Hepatic stellate cell (primary cell): ENCODE measurements around the gene GABRB2.
"Not testable (repeated sequence)": the region's sequence is repeated elsewhere in the genome, so short reads cannot be mapped to it uniquely, and the experiment has no call there.

Experiments used
- DNase-seq: peaks from one replicate; pipeline ENCODE4 v3.0.0; 2011; ENCODE audit warnings: low spot score

Gene GABRB2

GRCh38 chr5:161299053-161299452, 247.5 kb downstream of the GABRB2 start:
- DNase-seq, result no peak

GRCh38 chr5:161297388-161297787, 249.1 kb downstream of the GABRB2 start:
- not testable (repeated sequence) for DNase-seq

DNA sequence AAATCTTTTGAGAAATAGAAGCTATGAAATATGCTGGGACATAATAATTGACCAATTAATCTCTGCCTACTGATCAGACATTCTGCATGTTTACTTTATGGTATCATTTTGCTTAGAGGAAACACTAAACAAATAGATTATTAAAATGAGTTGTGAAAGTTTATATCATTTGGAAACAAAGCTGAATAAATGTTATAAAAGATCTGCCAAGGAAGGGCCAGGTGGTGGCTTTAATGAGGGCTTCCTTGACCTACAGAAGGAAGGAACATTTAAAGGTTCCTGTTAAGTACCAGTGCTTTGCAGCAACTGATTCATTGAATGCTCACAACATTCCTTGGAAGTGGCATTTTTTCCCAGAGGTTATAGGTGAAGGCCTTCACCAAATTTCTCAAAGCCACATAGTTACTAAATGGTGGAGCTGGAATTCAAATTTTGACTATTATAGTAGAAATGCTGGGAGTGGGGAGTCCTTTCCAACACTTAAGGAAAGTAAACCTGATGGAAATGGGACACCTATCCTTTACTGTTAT, 250.7 kb downstream of the GABRB2 start:
- no peak for DNase-seq

DNA sequence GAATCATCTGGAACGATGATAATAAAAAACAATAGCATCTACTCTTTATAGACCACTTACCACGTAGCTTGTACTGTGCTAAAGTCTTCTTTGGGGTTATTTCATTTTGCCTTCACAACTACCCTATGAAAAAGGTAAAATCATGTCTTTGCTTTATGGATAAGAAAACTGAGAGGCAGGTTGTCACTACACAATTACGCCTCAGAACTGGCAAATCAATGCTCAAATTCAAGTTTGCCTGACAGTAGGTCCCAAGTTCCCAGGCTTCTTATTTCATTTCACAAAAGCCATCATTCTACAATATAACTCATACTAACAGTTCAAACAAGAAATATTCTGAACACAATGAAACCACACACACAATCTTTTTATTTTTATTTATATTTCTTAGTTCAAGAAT, 258.5 kb downstream of the GABRB2 start:
- DNase-seq, result no peak

DNA sequence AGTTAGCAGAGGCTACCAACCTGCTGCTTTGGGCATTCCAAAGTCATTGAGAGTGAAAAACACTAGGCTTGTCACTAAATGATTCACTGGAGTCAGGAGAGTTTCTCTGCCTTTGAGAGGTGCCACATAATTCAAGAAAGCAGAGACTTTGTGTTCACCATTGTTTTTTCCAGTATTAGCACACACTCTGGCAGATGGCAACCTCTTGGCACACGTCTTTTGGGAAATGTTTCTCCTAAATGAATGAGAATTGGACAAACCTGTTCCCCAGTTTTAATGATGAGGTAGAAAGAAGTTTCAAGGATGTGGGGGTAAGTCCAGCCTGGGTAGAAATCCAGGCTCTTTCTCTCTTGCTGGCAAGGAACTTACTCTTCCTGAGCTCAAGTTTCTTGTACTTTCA, 259.1 kb downstream of the GABRB2 start:
- no peak for DNase-seq

DNA sequence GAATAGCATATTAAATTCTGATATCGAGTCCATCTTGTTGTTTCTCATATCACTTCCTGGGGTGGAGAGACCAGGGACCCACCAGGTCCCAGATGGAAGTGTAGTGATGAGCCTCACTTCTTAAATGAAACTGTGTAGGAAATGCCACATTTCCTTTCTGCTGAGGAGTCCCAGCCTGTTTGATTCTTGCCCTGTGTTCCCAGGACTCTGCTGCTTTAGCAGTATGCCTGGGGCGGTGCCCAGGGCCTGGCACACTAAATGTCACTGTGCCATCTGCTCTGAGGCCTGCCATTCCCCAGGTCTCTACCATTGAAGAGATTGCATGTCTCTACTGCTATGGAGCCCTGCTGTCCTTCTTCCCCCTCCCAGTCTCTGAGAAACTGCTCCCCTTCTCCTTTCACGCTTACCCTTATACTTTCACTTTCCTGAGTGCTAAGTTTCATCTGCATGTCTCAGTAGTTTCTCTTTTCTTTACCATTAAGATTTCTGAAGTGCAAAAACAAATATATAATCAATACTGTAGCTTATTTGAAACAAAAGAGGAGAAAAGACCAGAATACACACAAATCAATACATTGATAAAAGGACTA, 260.4 kb downstream of the GABRB2 start:
- DNase-seq, result no peak

DNA sequence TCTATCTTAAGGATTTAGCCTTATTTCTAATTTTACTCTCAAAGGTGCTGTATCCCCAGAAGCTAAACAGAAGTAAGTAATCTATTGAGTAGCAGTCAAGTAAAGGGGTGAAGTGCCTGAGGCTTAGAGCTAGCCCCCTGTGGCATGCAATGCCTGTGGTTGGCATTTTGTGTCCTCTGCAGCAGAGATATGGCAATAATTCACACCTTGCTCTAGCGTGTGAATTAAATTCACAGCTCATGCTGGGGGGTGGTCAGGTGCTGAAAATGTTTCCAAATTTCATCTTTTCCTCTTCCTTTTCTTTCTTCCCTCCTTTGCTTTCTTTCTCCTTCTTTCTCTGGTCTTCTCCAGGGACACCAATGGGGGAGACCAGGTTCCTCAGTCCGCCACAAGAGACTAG, 262.1 kb downstream of the GABRB2 start:
- DNase-seq, result no peak

DNA sequence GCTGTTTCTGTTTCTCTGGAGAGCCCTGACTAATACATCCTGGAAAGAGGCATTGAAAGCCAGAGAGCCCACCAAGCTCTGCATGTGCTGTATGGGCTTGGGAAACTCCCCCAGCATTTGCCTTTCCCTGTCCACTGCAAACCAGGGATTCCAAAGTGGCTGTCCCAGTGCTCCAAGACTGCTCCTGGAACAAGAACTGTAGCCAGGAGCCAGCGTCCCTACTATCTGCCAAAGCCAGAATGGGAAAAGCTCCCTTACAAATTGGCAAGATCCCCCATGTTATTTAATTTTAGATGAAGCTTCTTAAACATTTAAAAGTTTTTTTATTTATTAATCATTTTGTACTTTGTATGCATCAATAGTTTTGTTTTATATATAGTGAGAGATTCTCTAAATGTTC, 263.2 kb downstream of the GABRB2 start:
- no peak for DNase-seq

- DNase-seq, result no peak
Observed at GRCh38 chr5:161278739-161279660, 267.5 kb downstream of the GABRB2 start.

- no peak for DNase-seq
Observed at GRCh38 chr5:161277011-161277410, 269.5 kb downstream of the GABRB2 start.

DNA sequence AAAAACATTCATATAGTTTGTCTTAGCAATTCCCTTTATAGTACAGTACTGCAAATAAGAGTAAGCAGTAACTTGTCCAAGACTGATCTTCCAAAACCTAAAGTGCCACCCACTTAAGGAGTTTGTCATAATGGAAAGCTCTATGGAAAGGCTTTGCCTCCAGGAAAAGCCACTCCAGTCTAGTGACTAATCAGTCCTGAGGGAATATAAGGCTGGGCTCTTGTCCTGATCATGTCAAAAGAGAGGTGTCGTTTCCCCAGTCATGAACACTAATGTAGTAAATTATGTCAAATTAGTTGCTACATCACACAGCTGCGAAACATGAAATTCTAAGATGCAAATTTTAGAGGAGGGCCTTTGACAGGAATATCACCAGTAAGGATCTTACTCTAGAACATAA, 271.6 kb downstream of the GABRB2 start:
- no peak for DNase-seq

GRCh38 chr5:161273410-161273809, 273.1 kb downstream of the GABRB2 start:
- DNase-seq, result no peak

DNA sequence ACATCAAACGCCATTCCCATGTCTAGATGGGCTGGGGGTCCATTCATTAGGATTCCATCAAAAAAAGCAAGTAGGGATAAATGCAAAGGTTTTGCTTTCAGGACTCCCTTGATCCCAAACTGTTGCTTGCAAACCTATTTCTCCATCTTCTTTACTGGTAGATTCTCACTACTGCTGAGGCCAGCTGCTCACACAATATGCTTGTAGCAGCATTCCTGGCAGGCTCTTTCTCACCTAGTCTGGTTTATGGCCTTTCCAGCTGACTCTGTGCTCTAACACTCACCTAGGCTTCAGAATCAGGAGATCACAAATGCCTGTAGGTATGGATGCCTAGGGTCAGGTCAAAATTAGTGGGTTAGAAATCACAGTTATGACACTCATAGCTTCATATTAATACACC, 274.7 kb downstream of the GABRB2 start:
- DNase-seq, result no peak

DNA sequence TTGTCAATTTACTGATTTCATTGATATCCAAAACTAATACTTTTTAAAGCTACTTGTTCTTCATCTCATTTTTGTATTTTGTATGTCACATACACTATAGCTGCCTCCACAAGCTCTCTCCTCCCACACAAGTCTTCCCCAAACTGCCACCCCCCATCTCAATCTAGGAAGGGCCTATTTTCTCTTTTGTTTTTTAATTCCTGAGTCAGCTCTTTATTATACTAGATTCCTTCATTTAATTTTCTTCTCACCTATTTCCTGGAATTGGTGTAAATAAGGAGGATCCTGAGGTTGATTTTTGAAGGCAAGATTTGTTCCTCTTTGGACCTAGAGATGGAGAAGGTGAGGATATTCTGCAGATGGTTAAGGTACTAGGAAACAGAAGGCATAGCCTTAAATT, 277.4 kb downstream of the GABRB2 start:
- no peak for DNase-seq

- no peak for DNase-seq
Observed at GRCh38 chr5:161266954-161267353, 279.6 kb downstream of the GABRB2 start.

DNA sequence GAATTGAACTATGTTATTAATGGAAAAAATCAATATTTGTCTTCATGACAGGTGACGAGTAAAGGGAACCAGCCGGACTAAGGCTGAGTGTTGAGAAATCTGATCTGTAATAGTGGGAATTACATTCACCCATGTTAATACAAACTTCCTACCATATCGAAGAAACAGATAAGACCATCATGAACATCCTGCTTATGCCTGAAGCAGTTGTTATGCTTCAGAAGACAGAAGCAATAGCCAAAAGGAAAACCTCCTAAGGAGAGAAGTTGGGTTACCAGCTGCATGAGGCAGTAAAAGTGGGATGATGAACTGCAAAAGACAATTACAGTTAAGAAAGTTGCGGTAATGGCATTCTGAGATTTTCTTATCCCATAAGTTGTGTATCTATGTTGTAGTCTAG, 281.5 kb downstream of the GABRB2 start:
- no peak for DNase-seq

- no peak for DNase-seq
Observed at GRCh38 chr5:161263191-161263590, 283.3 kb downstream of the GABRB2 start.

DNA sequence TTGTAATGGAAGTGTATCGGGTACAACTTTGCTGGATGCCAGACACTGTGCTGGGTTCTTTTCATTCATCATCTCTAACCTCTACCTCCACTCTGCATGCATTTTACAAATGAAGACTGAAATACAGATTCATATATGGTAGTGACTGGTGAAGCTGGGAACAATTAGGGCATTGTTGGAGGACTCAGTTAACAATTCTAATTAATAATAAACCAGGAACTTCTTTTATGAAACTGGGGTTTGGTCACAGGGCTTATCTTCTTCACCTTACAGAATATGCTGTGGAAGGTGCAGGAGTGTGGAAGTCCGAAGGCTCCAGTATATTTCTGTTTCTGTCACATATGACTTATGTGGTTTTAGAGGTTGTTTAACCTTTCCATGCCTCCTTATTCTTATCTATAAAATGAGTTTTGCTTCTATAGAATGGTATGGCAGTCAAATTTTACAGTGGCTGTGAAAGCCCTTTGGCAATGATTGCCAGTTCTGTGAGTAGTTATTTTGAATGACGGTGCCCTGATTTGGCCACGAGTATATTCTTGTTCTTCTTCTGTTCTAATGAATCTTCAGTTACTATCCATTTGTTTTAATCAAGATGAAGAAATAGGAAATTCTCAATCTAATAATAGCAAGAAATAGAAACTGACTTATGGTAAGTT, 284.7 kb downstream of the GABRB2 start:
- no peak for DNase-seq

DNA sequence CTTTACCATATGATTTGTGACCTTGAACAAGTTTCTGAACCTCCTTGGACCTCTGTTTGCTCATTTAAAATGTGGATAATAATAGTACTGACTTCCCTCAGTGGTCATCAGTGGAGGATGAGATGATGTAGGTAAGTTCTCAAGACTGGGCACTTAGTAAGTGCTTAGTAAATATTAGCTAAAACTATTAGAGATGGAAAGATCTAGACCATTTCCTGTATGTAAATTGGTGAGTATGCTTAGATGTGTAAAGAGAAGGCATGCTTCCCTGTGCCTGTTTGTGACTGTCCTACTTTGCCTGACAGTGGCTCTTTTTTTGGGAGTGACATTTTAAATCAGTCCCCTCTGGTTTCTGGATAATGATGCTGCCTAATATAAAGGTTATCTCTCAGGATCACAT, 288.1 kb downstream of the GABRB2 start:
- no peak for DNase-seq

- DNase-seq, result no peak
Observed at GRCh38 chr5:161256957-161257356, 289.6 kb downstream of the GABRB2 start.

DNA sequence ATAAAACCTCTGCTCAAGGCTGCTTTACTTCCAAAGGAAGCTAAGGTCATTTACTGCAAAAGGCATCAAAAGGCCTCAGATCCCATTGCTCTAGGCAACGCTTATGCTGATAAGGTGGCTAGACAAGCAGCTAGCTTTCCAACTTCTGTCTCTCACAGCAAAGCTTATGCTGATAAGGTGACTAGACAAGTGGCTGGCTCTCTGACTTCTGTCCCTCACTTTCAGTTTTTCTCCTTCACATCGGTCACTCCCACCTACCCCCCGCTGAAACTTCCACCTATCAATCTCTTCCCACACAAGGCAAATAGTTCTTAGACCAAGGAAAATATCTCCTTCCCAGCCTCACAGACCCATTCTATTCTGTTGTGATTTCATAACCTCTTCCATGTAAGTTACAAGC, 293.6 kb downstream of the GABRB2 start:
- DNase-seq, result not testable (repeated sequence)

DNA sequence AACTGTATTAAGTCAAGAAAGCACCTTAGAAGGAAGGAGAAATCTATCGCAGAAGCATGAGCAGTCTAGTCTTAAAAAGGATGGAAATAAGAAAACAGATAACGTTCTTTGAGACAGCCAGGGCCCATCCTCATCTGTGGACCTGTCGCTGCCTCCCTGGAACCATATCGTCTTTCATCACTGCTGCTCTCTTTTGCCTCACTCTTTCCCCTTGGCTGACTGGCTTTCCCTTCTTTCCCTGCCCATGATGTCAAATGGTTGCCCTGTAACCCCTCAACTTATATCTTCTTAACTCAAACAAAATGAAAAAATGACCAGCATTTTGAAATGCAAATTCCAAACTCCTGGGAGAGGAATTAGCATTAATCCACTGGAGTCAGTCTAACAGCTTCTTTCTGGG, 299.8 kb downstream of the GABRB2 start:
- DNase-seq, result no peak

DNA sequence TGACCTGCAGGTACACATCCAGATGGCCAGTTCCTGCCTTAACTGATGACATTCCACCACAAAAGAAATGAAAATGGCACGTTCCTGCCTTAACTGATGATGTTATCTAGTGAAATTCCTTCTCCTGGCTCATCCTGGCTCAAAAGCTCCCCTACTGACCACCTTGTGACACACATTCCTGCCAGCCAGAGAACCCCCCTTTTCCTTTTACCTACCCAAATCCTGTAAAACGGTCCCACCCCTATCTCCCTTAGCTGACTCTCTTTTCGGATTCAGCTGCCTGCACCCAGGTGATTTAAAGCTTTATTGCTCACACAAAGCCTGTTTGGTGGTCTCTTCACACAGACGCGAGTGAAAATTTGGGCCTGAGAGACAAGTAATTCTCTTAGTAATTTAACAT, 300.7 kb downstream of the GABRB2 start:
- not testable (repeated sequence) for DNase-seq
